GM18520 (cell line): ENCODE data around the gene POU6F2.

ENCODE experiments used
- ATAC-seq: cut with Tn5 transposase; IDR thresholded peaks from one replicate; pipeline ENCODE4 v1.9.1; 2021; ENCODE audit not compliant: unreplicated experiment

The POU6F2 gene

GRCh38 chr7:39105720-39106119 lies 128.0 kb downstream of the POU6F2 start:
- no peak for ATAC-seq

GRCh38 chr7:39125846-39126245 lies 148.1 kb downstream of the POU6F2 start:
- no peak for ATAC-seq

GRCh38 chr7:39127058-39127457 lies 149.3 kb downstream of the POU6F2 start:
- ATAC-seq, result no peak

- ATAC-seq, result no peak
Measured at GRCh38 chr7:39128287-39128843, 150.7 kb downstream of the POU6F2 start.

GRCh38 chr7:39130274-39130673 lies 152.6 kb downstream of the POU6F2 start:
- ATAC-seq, result no peak

- no peak for ATAC-seq
Measured at GRCh38 chr7:39130857-39131526, 153.3 kb downstream of the POU6F2 start.

- ATAC-seq, result no peak
Measured at GRCh38 chr7:39132306-39132705, 154.6 kb downstream of the POU6F2 start.

- no peak for ATAC-seq
Measured at GRCh38 chr7:39133088-39133487, 155.4 kb downstream of the POU6F2 start.

GRCh38 chr7:39137480-39137879 lies 159.8 kb downstream of the POU6F2 start:
- ATAC-seq, result no peak

- ATAC-seq, result no peak
Measured at GRCh38 chr7:39142750-39143149, 165.0 kb downstream of the POU6F2 start.

- ATAC-seq, result no peak
Measured at GRCh38 chr7:39144420-39144819, 166.7 kb downstream of the POU6F2 start.

- no peak for ATAC-seq
Measured at GRCh38 chr7:39145283-39145682, 167.6 kb downstream of the POU6F2 start.

- ATAC-seq, result no peak
Measured at GRCh38 chr7:39145935-39146334, 168.2 kb downstream of the POU6F2 start.

- no peak for ATAC-seq
Measured at GRCh38 chr7:39152701-39153100, 175.0 kb downstream of the POU6F2 start.

GRCh38 chr7:39153113-39153512 lies 175.4 kb downstream of the POU6F2 start:
- no peak for ATAC-seq

- ATAC-seq, result no peak
Measured at GRCh38 chr7:39153647-39154046, 175.9 kb downstream of the POU6F2 start.

GRCh38 chr7:39154815-39155214 lies 177.1 kb downstream of the POU6F2 start:
- ATAC-seq, result no peak

- no peak for ATAC-seq
Measured at GRCh38 chr7:39158367-39158766, 180.7 kb downstream of the POU6F2 start.

GRCh38 chr7:39161903-39162302 lies 184.2 kb downstream of the POU6F2 start:
- no peak for ATAC-seq

- no peak for ATAC-seq
Measured at GRCh38 chr7:39164887-39165286, 187.2 kb downstream of the POU6F2 start.

- ATAC-seq, result no peak
Measured at GRCh38 chr7:39168403-39169098, 190.8 kb downstream of the POU6F2 start.

GRCh38 chr7:39172137-39172536 lies 194.4 kb downstream of the POU6F2 start:
- ATAC-seq, result no peak
